Esophagus (tissue), 2 donors: Measurements from ENCODE around the gene BCAM. TPM values are rescaled to one million over a fixed set of nuclear protein-coding genes. Genes with fewer than 3 reads are reported as not detected.

Source experiments
- H3K27ac ChIP-seq, 2 donors: one replicate each; pipeline ENCODE4 v1.5.1; 2013; ENCODE audit warnings: low read depth in 2 of 2, mild to moderate bottlenecking in 2 of 2, inconsistent platforms in 1 of 2, low read length in 1 of 2, moderate library complexity in 1 of 2
- H3K27me3 ChIP-seq, 2 donors: one replicate each; pipeline ENCODE4 v1.6.1; 2013; ENCODE audit warnings: low read length in 2 of 2, control low read depth in 1 of 2, mild to moderate bottlenecking in 1 of 2; ENCODE audit not compliant: insufficient read depth in 2 of 2, control insufficient read depth in 1 of 2
- H3K36me3 ChIP-seq, 2 donors: one replicate each; pipeline ENCODE4 v1.6.1; 2013; ENCODE audit warnings: low read length in 1 of 2; ENCODE audit not compliant: control insufficient read depth in 2 of 2, insufficient read depth in 2 of 2
- H3K4me1 ChIP-seq, 2 donors: one replicate each; pipeline ENCODE4 v1.6.1; 2013; ENCODE audit warnings: low read length in 1 of 2; ENCODE audit not compliant: control insufficient read depth in 2 of 2, insufficient read depth in 2 of 2
- H3K4me3 ChIP-seq, 2 donors: one replicate each; pipeline ENCODE4 v1.5.1; 2013; ENCODE audit warnings: low read length in 2 of 2, mild to moderate bottlenecking in 2 of 2, low read depth in 1 of 2, moderate library complexity in 1 of 2
- H3K9me3 ChIP-seq, 2 donors: one replicate each; pipeline ENCODE4 v1.6.1; 2013; ENCODE audit warnings: mild to moderate bottlenecking in 2 of 2, low read depth in 1 of 2, low read length in 1 of 2, moderate library complexity in 1 of 2; ENCODE audit not compliant: control insufficient read depth in 2 of 2, insufficient read depth in 1 of 2
- WGBS, 2 donors: extraction: QIAGEN DNeasy Blood & Tissue Kit; methylation state at CpG; one replicate each; pipeline ENCODE4 v1.1.7; 2013; 5-methylcytosine and 5-hydroxymethylcytosine counted together
- polyA plus RNA-seq, 2 donors: library from polyadenylated mRNA; stranded (reverse); fragments of 200-250 nt; gene quantifications; one replicate each; pipeline ENCODE4 v1.2.3, GENCODE V29; 2013
- donor health status: healthy with polysubstance abuse.
- donor health status: Bipolar disorder and iron deficiency.

Gene BCAM
- polyA plus RNA-seq, 2 donors: 18.0 to 22.1 TPM

- 69 to 78% methylated on average over 7 of the region's 7 CpGs for WGBS, 2 donors
- Histone ChIP-seq H3K36me3 (peaks cover 0 to 5% of the 10 kb centered on the region in 2 donors), H3K4me1 (peaks cover 5 to 18% of the 10 kb centered on the region in 2 donors), H3K4me3 (no peak overlapping the region), H3K27ac (no peak overlapping the region), H3K9me3 (no peaks in the 10 kb centered on the region), H3K27me3 (no peaks in the 10 kb centered on the region)
Measured at GRCh38 chr19:44806291-44806690, 2.6 kb upstream of the BCAM start.

- Histone ChIP-seq H3K27ac (peak overlapping the region; percentile 12 to 26), H3K27me3 (no peaks in the 10 kb centered on the region)
- 46 to 52% methylated on average over 5 of the region's 5 CpGs for WGBS, 2 donors
Measured at GRCh38 chr19:44807162-44807561, 1.7 kb upstream of the BCAM start.

GRCh38 chr19:44807652-44808462 lies 1.0 kb upstream of the BCAM start:
- 22 to 24% methylated on average over 14 of the region's 14 CpGs for WGBS, 2 donors
- no peaks in the 10 kb centered on the region for H3K9me3 ChIP-seq
- peaks cover 5 to 18% of the 10 kb centered on the region in 2 donors for H3K4me1 ChIP-seq
- H3K27ac ChIP-seq: peak overlapping the region; percentile 26 to 27
- peaks cover 0 to 2% of the 10 kb centered on the region in 2 donors for H3K36me3 ChIP-seq
- no peaks in the 10 kb centered on the region for H3K27me3 ChIP-seq
- H3K4me3 ChIP-seq: no peak overlapping the region

More at GRCh38 chr19:44807162-44807561, 1.7 kb upstream of the BCAM start:
- H3K9me3 ChIP-seq: no peaks in the 10 kb centered on the region
- peaks cover 0 to 7% of the 10 kb centered on the region in 2 donors for H3K36me3 ChIP-seq
- H3K4me1 ChIP-seq: peaks cover 5 to 18% of the 10 kb centered on the region in 2 donors
- no peak overlapping the region for H3K4me3 ChIP-seq

- no peaks in the 10 kb centered on the region for H3K9me3 ChIP-seq
- H3K4me1 ChIP-seq: peaks cover 5 to 18% of the 10 kb centered on the region in 2 donors
- H3K4me3 ChIP-seq: peak overlapping the region; percentile 27 to 54
- WGBS, 2 donors: 26 to 35% methylated on average over 7 of the region's 7 CpGs
- no peaks in the 10 kb centered on the region for H3K27me3 ChIP-seq
- no peak overlapping the region for H3K27ac ChIP-seq
- peaks cover 0 to 10% of the 10 kb centered on the region in 2 donors for H3K36me3 ChIP-seq
Measured at GRCh38 chr19:44809577-44810233, 802 bp downstream of the BCAM start.

- Histone ChIP-seq H3K27ac (no peak overlapping the region), H3K27me3 (no peaks in the 10 kb centered on the region), H3K36me3 (peaks cover 0 to 10% of the 10 kb centered on the region in 2 donors), H3K4me1 (peaks cover 5 to 18% of the 10 kb centered on the region in 2 donors), H3K9me3 (no peaks in the 10 kb centered on the region), H3K4me3 (peak overlapping the region in 1 of 2 donors; percentile 27)
- 51 to 56% methylated on average over 13 of the region's 13 CpGs for WGBS, 2 donors
Measured at GRCh38 chr19:44810234-44811121, 1.6 kb downstream of the BCAM start.

- H3K36me3 ChIP-seq: peaks cover 0 to 10% of the 10 kb centered on the region in 2 donors
Measured at GRCh38 chr19:44811122-44811419, 2.2 kb downstream of the BCAM start.

GRCh38 chr19:44812142-44812718 lies 3.3 kb downstream of the BCAM start:
- peaks cover 0 to 10% of the 10 kb centered on the region in 2 donors for H3K36me3 ChIP-seq
- WGBS, 2 donors: 89% methylated on average over 28 of the region's 28 CpGs

More at GRCh38 chr19:44811122-44811419, 2.2 kb downstream of the BCAM start:
- WGBS, 2 donors: 90 to 93% methylated on average over 7 of the region's 7 CpGs
- H3K4me3 ChIP-seq: no peak overlapping the region
- H3K27ac ChIP-seq: no peak overlapping the region
- H3K4me1 ChIP-seq: peaks cover 5 to 18% of the 10 kb centered on the region in 2 donors
- no peaks in the 10 kb centered on the region for H3K27me3 ChIP-seq
- no peaks in the 10 kb centered on the region for H3K9me3 ChIP-seq

GRCh38 chr19:44813070-44813840 lies 4.4 kb downstream of the BCAM start:
- H3K9me3 ChIP-seq: no peaks in the 10 kb centered on the region
- H3K4me3 ChIP-seq: no peak overlapping the region
- peaks cover 0 to 10% of the 10 kb centered on the region in 2 donors for H3K36me3 ChIP-seq
- peaks cover 5 to 12% of the 10 kb centered on the region in 2 donors for H3K4me1 ChIP-seq
- no peaks in the 10 kb centered on the region for H3K27me3 ChIP-seq
- WGBS, 2 donors: 89 to 90% methylated on average over 35 to 38 of the region's 38 CpGs
- H3K27ac ChIP-seq: no peak overlapping the region

More at GRCh38 chr19:44812142-44812718, 3.3 kb downstream of the BCAM start:
- no peak overlapping the region for H3K4me3 ChIP-seq
- H3K9me3 ChIP-seq: no peaks in the 10 kb centered on the region
- no peak overlapping the region for H3K27ac ChIP-seq
- H3K4me1 ChIP-seq: peaks cover 5 to 16% of the 10 kb centered on the region in 2 donors
- H3K27me3 ChIP-seq: no peaks in the 10 kb centered on the region
